Calu3 (cell line): ENCODE results near the gene SNURF. TPM values are rescaled to one million over a fixed set of nuclear protein-coding genes. Genes with fewer than 3 reads are reported as not detected.

ENCODE experiments used
- BruUV-seq: library from RNA; stranded (reverse); fragments of 400-500 nt; replicated peaks from 2 replicates; lab custom pipeline; 2021; lab: Mats Ljungman, UMichigan
- CTCF ChIA-PET: fragments of 300-600 bp; sonication (Branson Sonifier 250); formaldehyde crosslinking; loops from one replicate; lab custom pipeline; 2022; ENCODE audit warnings: antibody characterized with exemption; lab: Charles Lee
- DNase-seq: peaks from one replicate; pipeline ENCODE4 v3.0.0; 2022
- H3K27ac Mint-ChIP-seq: one replicate; pipeline ENCODE4 v1.8.0; 2022; ENCODE audit warnings: mixed read lengths; ENCODE audit not compliant: unreplicated experiment
- H3K27me3 Mint-ChIP-seq: one replicate; pipeline ENCODE4 v1.8.0; 2022; ENCODE audit warnings: mixed read lengths; ENCODE audit not compliant: unreplicated experiment
- H3K36me3 Mint-ChIP-seq: one replicate; pipeline ENCODE4 v1.8.0; 2022; ENCODE audit warnings: mild to moderate bottlenecking, moderate library complexity, mixed read lengths; ENCODE audit not compliant: insufficient read depth, unreplicated experiment
- H3K4me1 Mint-ChIP-seq: one replicate; pipeline ENCODE4 v1.8.0; 2022; ENCODE audit warnings: mild to moderate bottlenecking, low read depth, mixed read lengths; ENCODE audit not compliant: unreplicated experiment
- H3K4me3 Mint-ChIP-seq: one replicate; pipeline ENCODE4 v1.8.0; 2022; ENCODE audit warnings: mild to moderate bottlenecking, low read depth, moderate library complexity, mixed read lengths; ENCODE audit not compliant: unreplicated experiment
- H3K9me3 Mint-ChIP-seq: one replicate; pipeline ENCODE4 v1.8.0; 2022; ENCODE audit warnings: low read depth, mixed read lengths; ENCODE audit not compliant: unreplicated experiment
- intact Hi-C: fragments of 100-400 bp; cut with micrococcal nuclease; formaldehyde crosslinking; loops from one replicate; pipeline ENCODE4 v1.10.0; 2022; ENCODE audit not compliant: unreplicated experiment
- total RNA-seq: library from RNA; stranded (reverse); gene quantifications from 2 replicates; pipeline ENCODE4 v1.2.3, GENCODE V29; 2022
- TF ChIP-seq, protein P1 (sequence below): fragments of 200-600 bp; IDR thresholded peaks from one replicate; pipeline ENCODE4 v1.8.0; 2022; ENCODE audit warnings: antibody characterized with exemption; ENCODE audit not compliant: unreplicated experiment

SNURF gene
- total RNA-seq, 1 experiment from 2014 or later, result not detected

GRCh38 chr15:24940236-24940635, 14.6 kb upstream of the SNURF start:
- no peak overlapping the region for H3K4me3 Mint-ChIP-seq
- no peaks in the 10 kb centered on the region for H3K4me1 Mint-ChIP-seq
- no peaks in the 10 kb centered on the region for H3K27me3 Mint-ChIP-seq
- no peaks in the 10 kb centered on the region for H3K36me3 Mint-ChIP-seq
- H3K27ac Mint-ChIP-seq, result no peak overlapping the region
- no TSS peak for BruUV-seq
- no peak for DNase-seq
- intact Hi-C loops, result no loop called here
- TF ChIP-seq, protein P1, sequence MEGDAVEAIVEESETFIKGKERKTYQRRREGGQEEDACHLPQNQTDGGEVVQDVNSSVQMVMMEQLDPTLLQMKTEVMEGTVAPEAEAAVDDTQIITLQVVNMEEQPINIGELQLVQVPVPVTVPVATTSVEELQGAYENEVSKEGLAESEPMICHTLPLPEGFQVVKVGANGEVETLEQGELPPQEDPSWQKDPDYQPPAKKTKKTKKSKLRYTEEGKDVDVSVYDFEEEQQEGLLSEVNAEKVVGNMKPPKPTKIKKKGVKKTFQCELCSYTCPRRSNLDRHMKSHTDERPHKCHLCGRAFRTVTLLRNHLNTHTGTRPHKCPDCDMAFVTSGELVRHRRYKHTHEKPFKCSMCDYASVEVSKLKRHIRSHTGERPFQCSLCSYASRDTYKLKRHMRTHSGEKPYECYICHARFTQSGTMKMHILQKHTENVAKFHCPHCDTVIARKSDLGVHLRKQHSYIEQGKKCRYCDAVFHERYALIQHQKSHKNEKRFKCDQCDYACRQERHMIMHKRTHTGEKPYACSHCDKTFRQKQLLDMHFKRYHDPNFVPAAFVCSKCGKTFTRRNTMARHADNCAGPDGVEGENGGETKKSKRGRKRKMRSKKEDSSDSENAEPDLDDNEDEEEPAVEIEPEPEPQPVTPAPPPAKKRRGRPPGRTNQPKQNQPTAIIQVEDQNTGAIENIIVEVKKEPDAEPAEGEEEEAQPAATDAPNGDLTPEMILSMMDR, result no peak
- peaks cover 6% of the 10 kb centered on the region for H3K9me3 Mint-ChIP-seq
- CTCF ChIA-PET, result no interaction called here

DNA sequence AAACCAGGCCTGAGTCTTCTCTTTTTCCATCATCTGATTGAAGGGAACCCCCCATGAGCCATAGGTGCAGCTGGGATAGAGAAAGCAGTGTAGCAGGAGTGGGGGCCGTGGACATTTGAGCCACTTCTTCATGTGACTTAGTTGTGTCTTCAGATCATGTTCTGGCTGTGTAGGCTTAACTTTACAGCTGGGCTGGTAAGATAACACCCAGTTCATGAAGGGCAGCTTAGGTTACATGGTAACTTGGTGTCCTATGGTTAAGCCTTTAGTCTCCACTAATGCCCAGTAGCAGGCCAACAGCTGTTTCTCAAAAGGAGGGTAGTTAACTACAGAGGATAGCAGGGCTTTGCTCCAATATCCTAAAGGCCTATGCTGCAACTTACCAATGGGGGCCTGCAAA, 11.4 kb upstream of the SNURF start:
- Mint-ChIP-seq H3K36me3 (no peaks in the 10 kb centered on the region), H3K4me1 (no peaks in the 10 kb centered on the region), H3K9me3 (peaks cover 3% of the 10 kb centered on the region), H3K27me3 (no peaks in the 10 kb centered on the region), H3K27ac (no peak overlapping the region), H3K4me3 (no peak overlapping the region)
- DNase-seq, result no peak
- TF ChIP-seq, protein P1, result no peak
- CTCF ChIA-PET, result no interaction called here
- no TSS peak for BruUV-seq
- intact Hi-C loops, result no loop called here

DNA sequence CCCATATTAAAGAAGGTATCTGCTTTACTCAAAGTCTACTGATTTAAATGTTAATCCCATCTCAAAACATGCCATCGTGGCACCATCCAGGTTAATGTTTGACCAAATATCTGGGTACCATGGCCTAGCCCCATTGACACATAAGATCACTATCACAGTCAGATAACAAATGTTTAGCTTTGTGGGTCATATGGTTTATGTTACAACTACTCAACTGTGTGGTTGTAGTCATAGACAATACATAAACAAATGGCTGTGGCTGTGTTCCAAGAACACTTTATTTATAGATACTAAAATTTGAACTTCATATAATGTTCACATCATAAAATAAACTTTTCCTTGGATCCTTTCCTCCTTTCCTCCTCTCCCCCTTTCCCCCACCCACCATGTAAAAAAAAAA, 9.8 kb upstream of the SNURF start:
- Mint-ChIP-seq H3K4me3 (no peak overlapping the region), H3K4me1 (no peaks in the 10 kb centered on the region), H3K27ac (no peak overlapping the region), H3K9me3 (peaks cover 3% of the 10 kb centered on the region), H3K36me3 (no peaks in the 10 kb centered on the region), H3K27me3 (no peaks in the 10 kb centered on the region)
- DNase-seq, result no peak
- TF ChIP-seq, protein P1, result no peak
- intact Hi-C loops, result no loop called here
- no TSS peak for BruUV-seq
- CTCF ChIA-PET, result no interaction called here

GRCh38 chr15:24945711-24946110, 9.1 kb upstream of the SNURF start:
- Mint-ChIP-seq H3K27me3 (no peaks in the 10 kb centered on the region), H3K36me3 (no peaks in the 10 kb centered on the region), H3K9me3 (no peaks in the 10 kb centered on the region), H3K27ac (no peak overlapping the region), H3K4me1 (no peaks in the 10 kb centered on the region), H3K4me3 (no peak overlapping the region)
- intact Hi-C loops, result no loop called here
- CTCF ChIA-PET, result no interaction called here
- no TSS peak for BruUV-seq
- no peak for DNase-seq
- TF ChIP-seq, protein P1, result no peak
